Glomerular visceral epithelial cell (primary cell): ENCODE results near the gene ZNF626.
"Not testable (repeated sequence)": the region's sequence is repeated elsewhere in the genome, so short reads cannot be mapped to it uniquely, and the experiment has no call there.

ENCODE experiments used
- DNase-seq: peaks from one replicate; pipeline ENCODE4 v3.0.0-alpha.2; 2016; ENCODE audit errors: extremely low spot score

ZNF626 gene

DNA sequence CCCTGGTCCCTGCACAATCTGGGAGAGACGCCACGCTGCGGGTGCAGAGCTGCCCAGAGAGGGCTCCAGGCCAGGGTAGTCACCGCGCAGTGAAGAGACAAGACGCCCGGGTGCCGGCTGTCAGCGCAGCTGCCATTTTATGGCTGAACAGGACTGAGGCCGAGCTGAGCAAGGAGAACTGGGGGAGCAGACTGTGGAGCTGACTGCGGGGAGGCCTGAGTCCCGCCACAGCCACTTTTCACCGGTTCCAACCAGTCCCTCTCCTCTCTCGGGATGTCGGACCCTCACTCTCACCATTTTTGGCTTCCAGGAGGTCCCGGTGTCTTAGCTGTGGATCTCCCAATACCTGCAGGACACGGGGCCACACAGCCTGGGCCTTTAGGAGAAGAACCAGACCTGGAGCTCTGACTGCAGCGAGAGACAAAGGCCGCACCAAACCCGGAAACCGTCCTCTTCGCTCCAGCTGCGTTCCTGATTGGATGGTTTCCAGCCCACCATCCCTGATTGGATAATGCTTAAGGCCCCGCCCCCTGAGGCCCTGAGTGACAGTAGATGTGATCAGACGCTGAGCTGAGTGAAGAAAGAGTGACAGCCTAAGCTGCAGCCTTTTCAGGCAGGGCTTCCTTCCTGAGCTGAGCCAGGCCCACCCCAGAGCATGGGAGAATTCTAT, at the start of gene ZNF626:
Gene ZNF626, minus strand, starts transcription at position 422 of the 670 bp plus-strand sequence. Its CDS starts 125 bp downstream, at position 297.
- DNase-seq = no peak

DNA sequence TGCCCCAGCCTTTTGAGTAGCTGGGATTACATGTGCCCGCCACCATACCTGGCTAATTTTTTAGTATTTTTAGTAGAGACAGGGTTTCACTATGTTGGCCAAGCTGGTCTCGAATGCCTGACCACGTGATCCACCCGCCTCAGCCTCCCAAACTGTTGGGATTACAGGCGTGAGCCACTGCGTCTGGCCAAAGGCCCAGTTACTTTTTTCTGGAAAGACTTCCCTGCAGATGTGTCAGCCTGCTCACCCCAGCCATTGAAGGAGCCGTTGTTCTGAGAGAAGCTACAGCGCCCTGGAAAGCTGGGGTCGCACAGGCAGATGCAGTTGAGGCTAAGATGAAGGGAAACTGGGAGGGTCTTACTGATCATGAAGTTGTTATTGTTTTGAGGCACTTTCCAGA, 7.9 kb upstream of the ZNF626 start:
- DNase-seq = no peak

DNA sequence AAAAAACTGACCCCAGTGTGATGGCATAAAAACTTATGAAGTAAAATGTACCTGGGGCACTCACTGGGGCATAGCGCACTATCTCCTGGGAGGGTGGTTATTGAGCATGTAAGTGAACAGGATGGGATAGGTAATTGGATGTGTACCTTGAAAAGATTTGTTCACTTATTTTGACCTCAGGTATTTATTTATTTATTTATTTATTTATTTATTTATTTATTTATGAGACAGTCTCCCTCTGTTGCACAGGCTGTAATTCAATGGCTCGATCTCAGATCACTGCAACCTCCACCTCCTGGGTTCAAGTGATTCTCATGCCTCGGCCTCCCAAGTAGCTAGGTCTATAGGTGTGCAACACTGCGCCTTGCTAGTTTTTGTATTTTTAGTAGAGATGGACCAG, 5.9 kb upstream of the ZNF626 start:
- no peak for DNase-seq

DNA sequence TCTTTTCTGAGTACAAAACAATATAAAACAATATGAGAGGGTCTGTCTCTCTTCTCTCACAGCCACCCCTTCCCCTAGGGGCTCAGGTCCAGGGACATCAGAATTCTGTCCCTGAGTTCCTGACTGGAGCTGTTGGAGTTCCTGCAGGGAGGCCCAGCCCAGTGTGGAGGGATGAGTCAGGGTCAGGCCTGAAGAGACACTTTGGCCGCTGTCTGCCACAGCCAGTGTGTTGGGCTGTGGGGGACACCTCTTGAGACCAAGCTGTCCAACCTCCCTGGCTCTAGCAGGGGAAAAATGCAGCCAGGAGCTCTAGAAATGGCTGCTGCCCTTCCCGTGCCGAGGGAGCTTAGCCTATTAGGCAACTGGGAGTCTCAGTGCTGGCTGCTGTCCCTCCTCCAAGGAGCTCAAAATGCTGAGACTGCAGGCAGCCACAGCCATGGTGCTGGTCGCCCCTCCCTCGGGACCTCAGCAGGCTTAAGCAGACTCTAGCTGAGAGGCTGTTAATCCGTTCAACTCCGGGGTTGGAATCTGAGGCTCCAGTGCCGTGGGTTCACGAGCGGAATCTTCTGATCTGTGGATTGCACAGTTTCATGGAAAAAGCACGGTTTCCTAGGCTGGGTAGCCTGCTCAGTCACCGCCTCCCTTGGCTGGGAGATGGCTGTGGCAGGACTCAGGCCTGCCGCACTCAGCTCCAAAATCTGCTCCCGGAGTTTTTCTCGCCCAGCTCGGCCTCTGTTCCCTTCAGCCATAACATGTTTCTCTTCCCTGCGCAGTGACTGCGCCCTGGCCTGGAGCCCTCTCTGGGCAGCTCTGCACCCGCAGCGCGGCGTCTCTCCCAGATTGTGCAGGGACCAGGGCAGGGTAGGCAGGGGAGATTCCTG, 3.8 kb upstream of the ZNF626 start:
- DNase-seq = no peak

DNA sequence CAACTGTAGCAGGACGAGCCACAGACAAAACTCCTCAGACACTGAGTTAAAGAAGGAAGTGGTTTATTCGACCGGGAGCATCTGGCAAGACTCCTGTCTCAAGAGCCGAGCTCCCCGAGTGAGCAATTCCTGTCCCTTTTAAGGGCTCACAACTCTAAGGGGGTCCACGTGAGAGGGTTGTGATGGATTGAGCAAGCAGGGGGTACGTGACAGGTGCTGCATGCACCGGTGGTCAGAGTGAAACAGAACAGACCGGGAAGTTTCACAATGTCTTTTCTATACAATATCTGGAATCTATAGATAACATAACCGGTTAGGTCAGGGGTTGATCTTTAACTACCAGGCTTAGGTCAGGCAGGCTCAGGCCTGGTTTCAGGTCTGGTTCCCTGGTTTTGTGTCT, 3.1 kb upstream of the ZNF626 start:
- not testable (repeated sequence) for DNase-seq

DNA sequence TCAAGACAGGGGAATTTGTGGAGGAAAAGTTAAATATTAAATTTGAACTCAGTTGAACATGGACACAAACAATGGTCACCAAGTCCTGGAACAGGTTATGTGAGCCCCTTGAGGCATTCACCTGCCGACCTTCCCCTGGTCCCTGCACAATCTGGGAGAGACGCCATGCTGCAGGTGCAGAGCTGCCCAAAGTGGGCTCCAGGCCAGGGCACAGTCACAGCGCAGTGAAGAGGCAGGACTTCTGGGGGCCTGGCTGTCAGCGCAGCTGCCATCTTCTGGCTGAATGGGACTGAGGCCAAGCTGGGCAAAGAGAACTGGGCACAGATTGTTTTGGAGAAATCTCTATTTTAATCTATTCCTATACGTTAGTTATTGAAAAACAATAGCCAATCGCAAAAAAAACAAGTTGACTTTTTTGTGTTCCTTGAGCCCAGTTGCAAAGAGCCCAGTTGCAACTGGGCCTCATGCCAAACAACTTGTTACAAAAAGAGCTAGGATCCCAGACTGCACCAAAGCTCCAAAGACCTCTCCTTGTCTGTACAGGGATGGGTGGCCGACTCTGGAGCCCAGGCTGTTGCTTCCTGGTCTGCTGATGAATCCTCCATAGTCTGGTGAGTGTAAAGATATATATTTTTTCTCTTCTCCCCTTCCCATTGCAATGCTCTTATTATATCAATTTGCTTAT, 1.2 kb upstream of the ZNF626 start:
- no peak for DNase-seq

DNA sequence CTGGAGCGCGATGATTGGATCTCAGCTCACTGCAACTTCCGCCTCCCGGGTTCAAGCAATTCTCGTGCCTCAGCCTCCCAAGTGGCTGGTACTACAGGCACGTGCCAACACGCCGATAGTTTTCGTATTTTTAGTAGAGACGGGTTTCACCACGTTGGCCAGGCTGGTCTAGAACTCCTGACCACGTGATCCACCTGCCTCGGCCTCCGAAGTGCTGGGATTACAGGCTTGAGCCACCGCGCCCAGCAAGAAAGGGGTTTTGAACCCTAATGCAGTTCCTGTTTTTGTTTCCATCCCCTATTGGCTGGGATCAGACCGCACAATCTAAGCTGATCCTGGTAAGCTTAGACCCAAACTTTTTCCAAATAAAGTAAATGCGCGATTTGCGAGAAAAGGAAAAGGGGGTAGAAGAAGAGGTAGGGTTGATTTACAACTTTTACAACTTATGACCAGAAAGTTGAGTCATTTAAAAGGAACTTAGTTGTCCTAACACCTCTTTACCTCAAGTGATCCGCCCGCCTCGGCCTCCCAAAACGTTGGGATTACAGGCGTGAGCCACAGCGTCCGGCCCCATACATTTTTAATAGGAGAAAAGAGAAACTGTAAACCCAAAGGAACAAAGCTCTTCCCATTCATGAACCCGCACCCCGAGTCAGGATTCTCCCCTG, 764 bp downstream of the ZNF626 start:
- DNase-seq = no peak

DNA sequence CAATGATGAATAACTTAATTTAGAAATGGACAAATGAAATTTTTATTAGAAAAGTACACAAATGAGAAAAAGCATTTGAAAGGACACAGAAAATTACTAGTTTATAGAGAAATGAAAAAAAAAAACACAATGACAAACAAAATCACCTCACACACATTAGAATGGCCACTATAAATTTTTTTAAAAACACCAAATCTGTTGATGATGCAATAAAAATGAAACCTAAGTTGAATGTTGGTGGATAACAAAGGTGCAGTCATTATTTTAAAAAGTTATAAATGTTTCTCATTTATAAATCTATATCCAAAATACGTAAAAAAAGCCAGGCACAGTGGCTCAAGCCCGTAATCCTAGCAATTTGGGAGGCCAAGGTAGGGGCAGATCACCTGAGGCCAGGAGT, 20.8 kb downstream of the ZNF626 start:
- DNase-seq = no peak

DNA sequence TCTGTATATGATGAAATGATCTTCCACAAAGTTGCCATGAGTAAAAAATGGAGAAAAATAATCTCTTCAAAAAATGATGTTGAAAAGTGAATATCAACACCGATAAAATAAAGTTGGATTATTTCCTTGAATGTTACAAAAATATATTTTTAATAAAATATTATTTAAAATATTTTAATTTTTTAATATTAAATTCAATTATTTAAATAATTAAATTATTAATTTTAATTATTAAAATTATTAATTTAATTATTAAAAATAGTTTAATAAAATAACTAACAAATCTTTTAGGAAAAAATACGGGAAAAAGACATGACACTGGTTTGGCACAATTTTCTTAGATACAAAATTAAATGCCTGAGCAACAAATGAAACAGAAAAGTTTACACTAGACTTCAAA, 21.3 kb downstream of the ZNF626 start:
- DNase-seq = no peak

DNA sequence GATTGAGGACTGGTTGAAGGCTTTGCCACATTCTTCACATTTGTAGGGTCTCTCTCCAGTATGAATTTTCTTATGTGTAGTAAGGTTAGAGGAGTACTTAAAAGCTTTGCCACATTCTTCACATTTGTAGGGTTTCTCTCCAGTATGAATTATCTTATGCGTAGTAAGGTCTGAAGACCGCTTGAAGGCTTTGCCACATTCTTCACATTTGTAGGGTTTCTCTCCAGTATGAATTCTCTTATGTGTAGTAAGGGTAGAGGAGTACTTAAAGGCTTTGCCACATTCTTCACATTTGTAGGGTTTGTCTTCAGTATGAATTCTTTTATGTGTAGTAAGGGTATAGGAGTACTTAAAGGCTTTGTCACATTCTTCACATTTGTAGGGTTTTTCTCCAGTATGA, 36.8 kb downstream of the ZNF626 start:
- not testable (repeated sequence) for DNase-seq

DNA sequence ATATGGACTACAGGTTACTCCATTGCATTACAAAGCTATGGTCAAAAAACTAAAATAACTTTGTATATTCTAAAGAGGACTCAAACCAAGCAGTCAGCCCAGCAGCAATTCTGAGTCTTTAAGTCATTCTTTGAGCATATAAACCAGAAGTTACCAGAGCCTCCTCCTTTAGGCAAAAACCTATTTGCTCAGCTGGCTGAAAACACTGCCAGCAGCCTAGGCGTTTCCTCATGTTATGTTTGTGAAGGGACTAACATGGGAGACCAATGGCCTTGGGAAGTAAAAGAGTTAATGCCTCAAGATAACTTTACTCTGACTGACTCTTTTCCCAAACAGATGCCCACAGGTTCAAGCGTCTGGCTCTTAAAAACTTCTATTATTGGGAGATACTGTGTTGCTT, 45.3 kb downstream of the ZNF626 start:
- no peak for DNase-seq

DNA sequence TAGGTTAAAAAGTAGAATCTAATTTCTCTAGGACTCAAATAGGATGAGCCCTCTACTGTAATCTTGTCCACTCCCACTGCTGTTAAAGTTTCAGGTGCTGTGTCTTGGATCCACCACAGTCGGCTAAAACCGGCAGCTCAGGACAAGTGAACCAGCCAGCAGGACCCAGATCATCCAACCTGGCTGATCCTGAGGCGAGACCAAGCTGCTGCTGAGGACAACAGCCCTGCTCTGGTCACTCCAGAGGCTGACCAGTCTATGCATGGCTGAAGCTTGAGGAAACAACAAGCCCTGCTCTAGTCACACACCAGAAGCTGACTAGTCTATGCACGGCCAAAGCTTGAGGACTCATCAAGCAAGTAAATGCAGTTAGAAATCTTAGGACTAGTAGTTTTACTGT, 46.4 kb downstream of the ZNF626 start:
- DNase-seq = not testable (repeated sequence)

DNA sequence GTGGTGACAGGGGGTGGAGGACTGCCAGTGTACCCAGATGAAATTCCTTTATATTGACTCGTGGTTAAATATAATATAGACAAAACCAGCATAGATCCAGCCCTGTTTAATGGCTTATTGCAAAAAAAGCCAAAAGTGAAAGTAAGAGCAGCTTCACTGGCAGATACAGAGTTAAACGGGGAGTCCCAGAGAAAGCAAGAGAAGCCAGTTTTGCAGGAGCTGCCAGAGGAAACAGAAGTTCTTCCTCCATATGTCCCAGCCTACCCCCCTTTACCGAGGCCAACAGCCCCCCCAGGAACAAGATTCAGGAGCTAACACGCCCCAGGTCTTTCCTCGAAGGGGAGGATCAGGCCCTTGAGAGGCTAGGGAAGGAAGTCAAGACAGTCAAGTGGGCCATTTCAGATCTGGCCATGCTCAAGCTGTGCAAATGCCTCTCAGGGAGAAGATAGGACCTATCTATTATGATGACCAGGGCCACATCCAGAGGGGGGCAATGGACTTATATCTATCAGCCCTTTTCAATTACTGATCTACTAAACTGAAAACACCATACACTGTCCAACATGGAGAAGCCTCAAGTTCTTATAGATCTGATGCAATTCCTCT, 48.6 kb downstream of the ZNF626 start:
- no peak for DNase-seq

DNA sequence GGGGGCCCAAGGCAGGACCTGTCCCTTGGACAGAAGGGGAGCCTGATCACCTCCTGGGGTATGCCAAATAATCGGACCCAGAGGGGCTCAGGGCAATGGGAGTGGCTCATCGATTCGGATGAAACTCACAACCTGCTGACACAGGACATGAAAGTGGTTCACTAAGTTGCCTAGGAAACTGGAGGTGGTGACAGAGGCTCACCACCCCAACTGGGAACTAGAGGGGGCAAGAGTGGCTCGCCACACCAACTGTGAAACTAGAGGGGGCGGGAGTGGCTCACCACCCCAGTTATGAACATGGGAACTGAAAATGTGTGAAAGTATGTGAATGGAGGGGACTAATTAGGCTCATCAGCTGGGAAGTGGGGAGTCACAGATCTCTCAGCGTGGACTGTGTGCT, 49.5 kb downstream of the ZNF626 start:
- DNase-seq = no peak

DNA sequence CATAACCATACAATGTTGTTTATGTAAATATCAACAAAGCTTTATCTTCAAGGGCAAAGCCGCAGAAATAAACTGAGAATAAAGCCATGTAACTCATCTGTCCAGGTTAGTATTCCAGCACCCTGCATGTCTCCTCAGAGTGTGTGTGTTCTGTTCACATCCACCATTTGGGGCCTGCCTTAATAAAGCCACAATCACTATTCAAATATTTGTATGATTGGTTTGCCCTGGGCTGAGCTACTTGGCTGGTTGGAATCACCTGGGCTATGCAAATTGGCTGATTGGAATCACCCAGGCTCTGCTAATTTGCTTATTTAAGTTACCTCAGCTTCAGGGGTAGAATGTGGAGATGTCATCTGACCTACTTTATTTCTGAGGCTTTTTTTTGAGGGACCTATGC, 53.4 kb downstream of the ZNF626 start:
- no peak for DNase-seq
